HCT116 (cell line): ENCODE data around the gene EHD1. TPM values are rescaled to one million over a fixed set of nuclear protein-coding genes. Genes with fewer than 3 reads are reported as not detected.
A peak's percentile ranks its signal among the peaks of the same experiment; 100 is the strongest.

Experiments
- ATAC-seq: fragments of 200-7000 bp; cut with Tn5 transposase; 2 replicates; pipeline ENCODE4 v1.9.1; 2020; ENCODE audit warnings: mild to moderate bottlenecking, moderate library complexity
- BruUV-seq: library from RNA; stranded (reverse); fragments of 400-500 nt; replicated peaks from 2 replicates; lab custom pipeline; 2021; lab: Mats Ljungman, UMichigan
- CTCF ChIA-PET: fragments of 300-600 bp; sonication (Branson Sonifier 250); formaldehyde crosslinking; loops from one replicate; lab custom pipeline; 2021; ENCODE audit warnings: antibody characterized with exemption; lab: Charles Lee
- POLR2A ChIA-PET: fragments of 300-600, 350-600 bp; sonication (Branson Sonifier 250); formaldehyde crosslinking; loops from one replicate; lab custom pipeline; 2021; ENCODE audit warnings: antibody characterized with exemption; lab: Charles Lee
- RAD21 ChIA-PET, 2 experiments: fragments of 300-600 bp; sonication (Branson Sonifier 250); formaldehyde crosslinking; loops; one replicate each; lab custom pipeline; 2023; ENCODE audit warnings: low total read pairs in 2 of 2; ENCODE audit not compliant: uncharacterized antibody in 2 of 2, unreplicated experiment in 2 of 2, low non-redundant PET in 1 of 2; lab: Charles Lee
- DNase-seq: peaks from one replicate; pipeline ENCODE4 v3.0.0-alpha.2; 2010; ENCODE audit warnings: low read depth, low spot score
- H2AFZ ChIP-seq: fragments of 200-600 bp; shearing (Covaris generic), sonication (generic); 2 replicates; pipeline ENCODE4 v1.6.1; 2017; ENCODE audit warnings: low read depth, mixed run types, mixed read lengths, antibody characterized with exemption, low read length; ENCODE audit not compliant: poor library complexity, severe bottlenecking
- H3K27ac ChIP-seq: 2 replicates; pipeline ENCODE4 v1.5.1; 2012; ENCODE audit warnings: low read depth, low read length
- H3K27me3 ChIP-seq: fragments of 200-600 bp; sonication (generic); 2 replicates; pipeline ENCODE4 v1.6.1; 2016; ENCODE audit warnings: mixed run types, low read length, mixed read lengths; ENCODE audit not compliant: insufficient read depth
- H3K36me3 ChIP-seq, 2 experiments: fragments of 200-500 bp in 1 of 2; fragments of 200-600 bp in 1 of 2; sonication (Bioruptor generic) in 1 of 2; sonication (generic) in 1 of 2; 2 replicates each; pipeline versions ENCODE4 v1.5.1 to v1.6.1; 2014 to 2016; ENCODE audit warnings: low read length in 2 of 2, inconsistent platforms in 1 of 2, mixed read lengths in 1 of 2, mixed run types in 1 of 2; ENCODE audit not compliant: insufficient read depth in 2 of 2, control insufficient read depth in 1 of 2
- H3K4me1 ChIP-seq, 2 experiments: fragments of 200-600 bp in 1 of 2; sonication (generic) in 1 of 2; 2 replicates each; pipeline versions ENCODE4 v1.5.1 to v1.6.1; 2012 to 2017; ENCODE audit warnings: low read length in 2 of 2, inconsistent platforms in 1 of 2, mild to moderate bottlenecking in 1 of 2, mixed read lengths in 1 of 2, mixed run types in 1 of 2, moderate library complexity in 1 of 2; ENCODE audit not compliant: insufficient read depth in 2 of 2, control insufficient read depth in 1 of 2
- H3K4me2 ChIP-seq: fragments of 200-600 bp; sonication (generic); 2 replicates; pipeline ENCODE4 v1.6.1; 2017; ENCODE audit warnings: mixed run types, low read length, mixed read lengths
- H3K4me3 ChIP-seq, 2 experiments: fragments of 200-600 bp in 1 of 2; sonication (generic) in 1 of 2; replicated peaks in 1 of 2; 2 replicates each; pipeline ENCODE4 v1.5.1; 2011 to 2016; ENCODE audit warnings: low read length in 2 of 2, control low read depth in 1 of 2, low read depth in 1 of 2, mild to moderate bottlenecking in 1 of 2, mixed read lengths in 1 of 2, mixed run types in 1 of 2
- H3K79me2 ChIP-seq: fragments of 200-600 bp; sonication (generic); 2 replicates; pipeline ENCODE4 v1.6.1; 2017; ENCODE audit warnings: mild to moderate bottlenecking, mixed run types, low read length, moderate library complexity, mixed read lengths; ENCODE audit not compliant: insufficient read depth
- H3K9ac ChIP-seq: fragments of 200-600 bp; sonication (generic); 2 replicates; pipeline ENCODE4 v1.6.1; 2016; ENCODE audit warnings: low read length, mixed read lengths
- H3K9me2 ChIP-seq: fragments of 200-600 bp; sonication (generic), shearing (Covaris generic); 2 replicates; pipeline ENCODE4 v1.6.1; 2017; ENCODE audit warnings: mixed run types, mild to moderate bottlenecking, moderate library complexity; ENCODE audit not compliant: insufficient read depth
- H3K9me3 ChIP-seq, 2 experiments: fragments of 200-500 bp in 1 of 2; fragments of 200-600 bp in 1 of 2; sonication (Bioruptor generic) in 1 of 2; sonication (generic) in 1 of 2; 2 replicates each; pipeline ENCODE4 v1.6.1; 2014 to 2017; ENCODE audit warnings: low read length in 2 of 2, mixed read lengths in 2 of 2, inconsistent platforms in 1 of 2, low read depth in 1 of 2, mild to moderate bottlenecking in 1 of 2, mixed run types in 1 of 2, moderate library complexity in 1 of 2; ENCODE audit not compliant: control insufficient read depth in 1 of 2, insufficient read depth in 1 of 2
- H4K20me1 ChIP-seq: fragments of 200-600 bp; sonication (generic), shearing (Covaris generic); 2 replicates; pipeline ENCODE4 v1.6.1; 2017; ENCODE audit warnings: mixed run types, mild to moderate bottlenecking, moderate library complexity; ENCODE audit not compliant: insufficient read depth
- CTCF ChIP-seq, 3 experiments: fragments of 200-600 bp in 1 of 3; sonication (generic) in 1 of 3; IDR thresholded peaks in 2 of 3; conservative IDR thresholded peaks in 1 of 3; 2 replicates each; pipeline ENCODE4 v1.5.1; 2012 to 2017; ENCODE audit warnings: low read depth in 2 of 3, low read length in 2 of 3, antibody characterized with exemption in 1 of 3, borderline replicate concordance in 1 of 3, control low read depth in 1 of 3, mild to moderate bottlenecking in 1 of 3, mixed read lengths in 1 of 3, mixed run types in 1 of 3, moderate library complexity in 1 of 3; ENCODE audit not compliant: insufficient read depth in 1 of 3
- ELF1 ChIP-seq: IDR thresholded peaks from 2 replicates; pipeline ENCODE4 v1.6.1; 2012; ENCODE audit warnings: low read depth, borderline replicate concordance
- POLR2A ChIP-seq: IDR thresholded peaks from 2 replicates; pipeline ENCODE4 v1.7.0; 2011; ENCODE audit warnings: borderline replicate concordance; ENCODE audit not compliant: insufficient read depth, insufficient read length; ENCODE audit errors: extremely low read depth
- POLR2AphosphoS5 ChIP-seq: IDR thresholded peaks from 2 replicates; pipeline ENCODE4 v1.6.1; 2011; ENCODE audit warnings: mild to moderate bottlenecking, low read depth, low read length, moderate library complexity
- RAD21 ChIP-seq: IDR thresholded peaks from 2 replicates; pipeline ENCODE4 v1.6.1; 2012; ENCODE audit warnings: low read depth, mild to moderate bottlenecking
- SP1 ChIP-seq: IDR thresholded peaks from 2 replicates; pipeline ENCODE4 v1.6.1; 2012; ENCODE audit warnings: low read depth
- TCF7L2 ChIP-seq: IDR thresholded peaks from 2 replicates; pipeline ENCODE4 v1.7.0; 2011; ENCODE audit warnings: borderline replicate concordance, inconsistent platforms; ENCODE audit not compliant: insufficient read depth, insufficient read length; ENCODE audit errors: extremely low read depth
- ZFX ChIP-seq: fragments of 450-650 bp; IDR thresholded peaks from 2 replicates; pipeline ENCODE4 v1.6.1; 2017
- intact Hi-C: fragments of 100-400 bp; cut with micrococcal nuclease; formaldehyde crosslinking; loops from 2 replicates; pipeline ENCODE4 v1.10.0; 2022
- total RNA-seq: library from RNA; stranded (reverse); gene quantifications from one replicate; pipeline ENCODE4 v1.2.1, GENCODE V29; 2021; ENCODE audit not compliant: unreplicated experiment

EHD1 gene
- total RNA-seq, 1 experiment from 2014 or later = 48.1 TPM

GRCh38 chr11:64887757-64888405 lies 9.5 kb upstream of the EHD1 start:
- Histone ChIP-seq H2AFZ (peak overlapping the region; percentile 99), H4K20me1 (no peaks in the 10 kb centered on the region), H3K27me3 (no peaks in the 10 kb centered on the region), H3K4me1 (peaks cover 7 to 31% of the 10 kb centered on the region in 2 experiments; a peak in 3 of 4 replicates), H3K79me2 (no peaks in the 10 kb centered on the region), H3K9me2 (no peaks in the 10 kb centered on the region), H3K9ac (peak overlapping the region; percentile 54), H3K4me2 (peak overlapping the region; percentile 89), H3K4me3 (peak overlapping the region; percentile 31 to 51), H3K36me3 (no peaks in the 10 kb centered on the region), H3K9me3 (no peaks in the 10 kb centered on the region), H3K27ac (peak overlapping the region; percentile 40)
- CTCF ChIA-PET = interaction anchor here (0.6 to 10.8 kb wide), 17 partner anchors 9 to 119 kb away, joined by 3 to 112 read pairs (median 4); partner anchors contain the start of genes BATF2, CDC42BPG, EHD1 and PPP2R5B
- RAD21 ChIA-PET = interaction anchor here (0.7 to 1.2 kb wide), 3 partner anchors 39 to 41 kb away, joined by 3 to 4 read pairs (median 3); no protein-coding TSS in a partner anchor
- DNase-seq = peak; percentile 39
- POLR2A ChIA-PET = interaction anchor here (1.0 to 1.4 kb wide), 2 partner anchors 33 to 39 kb away, joined by 3 to 9 read pairs; no protein-coding TSS in a partner anchor
- peak; percentile 92 for ATAC-seq
- TF ChIP-seq POLR2AphosphoS5 = peak; percentile 64
- peak; percentile 40 for TF ChIP-seq POLR2A
- TF ChIP-seq ZFX = peak; percentile 41; the same call in 1 of the 2 replicates
- no peak for TF ChIP-seq ELF1
- TF ChIP-seq CTCF (IDR thresholded peaks at IDR 0.05 in 2 of 3, conservative IDR thresholded peaks at IDR 0.05 in 1 of 3; ENCODE audit: borderline replicate concordance in 1 of 3, insufficient read depth in 1 of 3, low read depth in 2 of 3, low read length in 2 of 3) = peak; percentile 83 to 93 (median 88)
- no peak for TF ChIP-seq TCF7L2
- TF ChIP-seq SP1 = no peak
- peak; percentile 63 for TF ChIP-seq RAD21
- intact Hi-C loops = loop anchor here (5.0 kb wide), 1 partner anchor 101 kb away; no protein-coding TSS in a partner anchor
- no TSS peak for BruUV-seq
